ENCODE results near the gene TSPAN9.

The TSPAN9 gene

DNA sequence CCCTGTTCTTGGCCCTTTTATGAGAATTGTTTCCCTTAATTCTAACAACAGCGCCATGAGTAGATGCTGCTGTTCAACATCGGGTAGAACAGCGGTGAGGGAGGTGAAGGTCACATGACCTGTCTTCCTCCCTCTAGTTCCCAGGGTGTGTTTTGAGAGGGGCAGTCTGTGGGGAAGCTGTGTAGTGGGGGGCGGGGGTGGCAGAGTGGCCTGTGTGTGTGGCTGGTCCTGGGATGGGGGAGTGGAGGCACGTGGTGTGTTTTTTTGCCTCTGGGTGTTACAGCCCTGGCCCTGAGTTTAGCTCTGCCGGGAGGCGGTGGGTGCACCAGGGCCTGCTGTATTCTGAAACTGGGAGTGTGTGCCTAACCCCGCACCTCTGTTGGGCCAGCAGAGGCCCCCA is 202.7 kb downstream of the TSPAN9 start:
- no peak for DNase-seq
- Mint-ChIP-seq H3K4me3 (no peak overlapping the region), H3K36me3 (no peaks in the 10 kb centered on the region), H3K4me1 (peaks cover 2% of the 10 kb centered on the region), H3K27ac (no peak overlapping the region), H3K27me3 (peaks cover 12% of the 10 kb centered on the region), H3K9me3 (no peaks in the 10 kb centered on the region)
- CTCF ChIA-PET = interaction anchor here (0.8 to 1.9 kb wide), 2 partner anchors 21 to 206 kb away, joined by 3 to 7 read pairs; no protein-coding TSS in a partner anchor

DNA sequence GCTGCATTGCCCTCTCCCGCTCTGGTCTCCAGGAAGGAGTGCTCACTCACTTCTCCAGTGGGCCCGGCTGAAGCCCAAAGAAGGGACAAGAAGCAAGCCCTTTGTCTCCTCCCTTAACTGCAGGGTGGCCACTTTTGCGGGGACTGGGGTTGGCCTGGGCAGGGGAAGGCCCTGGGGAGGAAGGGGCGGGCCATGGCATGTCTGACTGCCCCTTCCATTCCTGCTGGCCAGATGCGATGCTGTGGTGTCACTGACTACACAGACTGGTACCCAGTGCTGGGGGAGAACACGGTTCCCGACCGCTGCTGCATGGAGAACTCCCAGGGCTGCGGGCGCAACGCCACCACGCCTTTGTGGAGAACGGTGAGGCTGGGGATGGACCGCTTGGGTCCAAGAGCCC is 203.8 kb downstream of the TSPAN9 start:
- H3K36me3 Mint-ChIP-seq = no peaks in the 10 kb centered on the region
- no peak overlapping the region for H3K4me3 Mint-ChIP-seq
- H3K27me3 Mint-ChIP-seq = peaks cover 9% of the 10 kb centered on the region
- no peaks in the 10 kb centered on the region for H3K9me3 Mint-ChIP-seq
- H3K4me1 Mint-ChIP-seq = no peaks in the 10 kb centered on the region
- DNase-seq = no peak
- no peak overlapping the region for H3K27ac Mint-ChIP-seq
- CTCF ChIA-PET = interaction anchor here (0.8 kb wide), 1 partner anchor 207 kb away, joined by 3 read pairs; no protein-coding TSS in a partner anchor

DNA sequence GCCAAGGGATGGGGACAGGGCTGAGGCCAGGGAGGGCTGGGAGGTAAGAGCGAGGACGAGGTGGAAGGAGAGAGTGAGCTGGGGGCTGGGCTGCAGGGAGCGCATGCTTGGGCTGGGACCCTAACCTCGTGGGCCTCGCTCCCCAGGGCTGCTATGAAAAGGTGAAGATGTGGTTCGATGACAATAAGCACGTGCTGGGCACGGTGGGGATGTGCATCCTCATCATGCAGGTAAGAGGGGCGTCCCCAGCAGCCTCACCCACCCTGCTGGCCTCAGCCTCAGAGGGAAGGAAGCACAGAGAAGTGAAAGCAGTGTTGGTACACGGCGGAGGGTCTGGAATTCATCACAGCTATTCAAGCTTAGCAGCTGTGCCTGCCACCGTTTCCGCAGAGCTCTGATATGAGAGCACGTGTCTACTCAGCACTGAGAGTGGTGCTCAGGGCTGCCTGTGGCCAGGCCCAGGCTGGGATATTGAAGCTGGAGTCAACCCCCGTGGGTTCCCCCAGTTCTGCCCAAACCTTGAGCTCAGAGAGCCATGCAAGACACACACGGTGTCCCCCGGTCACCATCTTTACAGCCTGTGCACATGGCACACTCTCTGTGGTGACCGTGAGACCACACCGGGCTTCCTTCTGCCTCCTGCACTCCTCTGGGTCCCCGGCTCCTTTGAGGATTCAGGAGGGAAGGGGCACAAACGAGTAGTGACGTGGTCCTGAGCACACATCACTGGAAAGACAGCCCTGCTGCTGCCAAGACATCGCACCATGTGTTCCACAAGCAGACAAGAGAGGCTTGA is 204.6 kb downstream of the TSPAN9 start:
- Mint-ChIP-seq H3K4me1 (no peaks in the 10 kb centered on the region), H3K27ac (no peak overlapping the region), H3K36me3 (no peaks in the 10 kb centered on the region), H3K27me3 (peaks cover 6% of the 10 kb centered on the region), H3K4me3 (no peak overlapping the region), H3K9me3 (no peaks in the 10 kb centered on the region)
- no peak for DNase-seq
- CTCF ChIA-PET = no interaction called here

DNA sequence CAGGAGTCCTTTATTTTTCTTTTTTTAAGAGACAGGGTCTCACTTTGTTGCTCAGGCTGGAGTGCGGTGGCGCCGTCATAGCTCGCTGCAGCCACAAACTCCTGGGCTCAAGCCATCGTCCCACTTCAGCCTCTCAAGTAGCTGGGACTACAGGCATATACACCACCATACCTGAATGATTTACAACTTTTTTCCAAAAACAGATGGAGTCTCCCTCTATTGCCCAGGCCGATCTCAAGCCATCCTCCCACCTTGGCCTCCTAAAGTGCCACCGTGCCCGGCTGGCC is 205.1 kb downstream of the TSPAN9 start:
- no peaks in the 10 kb centered on the region for H3K4me1 Mint-ChIP-seq
- peaks cover 7% of the 10 kb centered on the region for H3K27me3 Mint-ChIP-seq
- H3K36me3 Mint-ChIP-seq = no peaks in the 10 kb centered on the region
- no peak overlapping the region for H3K27ac Mint-ChIP-seq
- H3K9me3 Mint-ChIP-seq = no peaks in the 10 kb centered on the region
- no peak overlapping the region for H3K4me3 Mint-ChIP-seq
- CTCF ChIA-PET = no interaction called here
- no peak for DNase-seq

DNA sequence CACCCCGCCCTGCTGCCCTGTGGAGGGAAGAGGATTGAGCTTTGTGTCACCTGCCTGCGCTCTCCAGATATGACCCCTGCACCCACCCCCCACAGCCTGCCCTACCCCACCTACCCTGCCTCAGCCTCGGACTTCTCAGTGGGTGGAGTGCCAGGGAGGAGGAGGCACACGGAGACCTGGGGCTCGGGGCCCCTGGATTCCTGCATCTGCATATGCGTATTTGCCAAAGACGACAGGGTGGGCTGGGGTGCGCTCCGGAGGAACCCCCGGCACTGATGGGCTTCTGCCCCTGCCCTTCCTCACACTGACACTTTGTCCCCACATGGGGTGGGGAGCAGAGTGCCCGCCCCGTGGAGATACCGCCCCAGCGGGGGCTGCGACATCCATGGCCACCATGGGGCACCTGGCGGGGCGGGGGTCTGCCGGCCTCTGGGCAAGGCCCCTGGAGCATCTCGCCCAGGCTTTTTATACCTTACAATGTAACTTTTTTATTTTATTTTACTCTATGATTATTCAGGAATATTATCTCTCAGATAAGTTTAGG is 206.0 kb downstream of the TSPAN9 start:
- no peak for DNase-seq
- Mint-ChIP-seq H3K27ac (no peak overlapping the region), H3K4me1 (no peaks in the 10 kb centered on the region), H3K36me3 (no peaks in the 10 kb centered on the region), H3K4me3 (no peak overlapping the region), H3K27me3 (peaks cover 14% of the 10 kb centered on the region), H3K9me3 (no peaks in the 10 kb centered on the region)
- CTCF ChIA-PET = no interaction called here

DNA sequence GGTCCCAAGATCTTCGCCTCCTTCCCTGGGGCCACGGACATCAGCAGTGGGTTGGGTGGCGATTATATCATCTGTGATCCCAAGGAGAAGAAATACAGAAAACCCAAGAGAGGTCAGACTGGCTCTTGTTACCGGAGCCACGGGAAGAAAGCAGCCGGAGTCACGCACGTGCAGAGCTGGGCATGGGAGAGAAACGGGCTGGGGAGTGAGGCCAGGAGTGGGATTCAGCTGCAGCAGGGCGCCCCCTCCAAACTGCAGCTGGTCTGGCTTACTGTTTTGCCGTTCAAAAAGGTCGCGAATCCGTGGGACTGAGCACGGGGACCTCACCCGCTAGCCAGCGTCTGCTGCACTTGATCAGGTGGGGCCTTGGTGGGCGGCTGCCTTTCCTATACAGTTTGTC is 207.2 kb downstream of the TSPAN9 start:
- Mint-ChIP-seq H3K4me3 (no peak overlapping the region), H3K27ac (no peak overlapping the region), H3K4me1 (no peaks in the 10 kb centered on the region), H3K9me3 (no peaks in the 10 kb centered on the region), H3K27me3 (peaks cover 21% of the 10 kb centered on the region), H3K36me3 (no peaks in the 10 kb centered on the region)
- no peak for DNase-seq
- CTCF ChIA-PET = interaction anchor here (1.2 kb wide), 1 partner anchor 9 kb away, joined by 5 read pairs; no protein-coding TSS in a partner anchor

DNA sequence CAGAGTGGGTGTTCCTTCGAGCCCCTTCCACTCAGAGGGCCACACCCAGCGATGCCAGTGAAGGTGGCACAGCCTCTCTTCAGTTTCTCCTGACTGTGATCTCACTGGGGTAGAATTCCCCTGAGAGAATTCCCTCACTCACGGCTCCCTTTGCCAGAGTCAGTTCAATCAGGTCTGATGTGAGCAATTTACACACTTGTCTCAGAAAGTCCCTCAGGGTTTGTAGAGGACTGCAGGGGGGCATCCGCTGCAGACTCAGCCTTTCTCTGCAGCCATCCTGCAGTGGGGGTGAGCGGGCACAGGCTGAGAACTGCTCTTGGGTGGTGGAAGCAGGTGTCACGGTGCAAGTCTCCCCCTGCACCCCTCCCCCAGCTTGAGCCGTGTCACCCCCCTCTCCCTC is 208.4 kb downstream of the TSPAN9 start:
- no peaks in the 10 kb centered on the region for H3K36me3 Mint-ChIP-seq
- no peak for DNase-seq
- no peaks in the 10 kb centered on the region for H3K4me1 Mint-ChIP-seq
- no peaks in the 10 kb centered on the region for H3K9me3 Mint-ChIP-seq
- CTCF ChIA-PET = interaction anchor here (1.2 kb wide), 1 partner anchor 10 kb away, joined by 5 read pairs; no protein-coding TSS in a partner anchor
- H3K4me3 Mint-ChIP-seq = no peak overlapping the region
- peaks cover 21% of the 10 kb centered on the region for H3K27me3 Mint-ChIP-seq
- no peak overlapping the region for H3K27ac Mint-ChIP-seq

DNA sequence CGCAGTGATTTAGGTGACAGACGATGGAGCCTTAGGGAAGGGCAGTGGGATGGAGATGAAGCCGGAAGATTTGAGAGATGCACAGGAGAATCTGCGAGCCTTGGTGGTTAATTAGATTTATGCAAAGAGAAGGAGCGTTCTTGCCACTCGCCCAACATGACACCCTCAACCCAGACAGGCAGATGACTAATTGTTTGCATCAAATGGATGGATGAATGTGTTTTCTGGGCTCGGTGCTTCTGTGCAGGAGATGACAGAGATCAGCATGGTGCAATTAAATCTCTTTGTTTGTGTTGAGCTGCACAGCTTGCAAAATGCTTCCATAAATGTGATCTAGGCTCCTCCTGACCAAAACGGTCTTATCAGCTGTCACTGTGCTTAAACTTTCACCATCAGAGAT is 211.5 kb downstream of the TSPAN9 start:
- Mint-ChIP-seq H3K4me3 (no peak overlapping the region), H3K9me3 (no peaks in the 10 kb centered on the region), H3K36me3 (no peaks in the 10 kb centered on the region), H3K27ac (no peak overlapping the region), H3K4me1 (no peaks in the 10 kb centered on the region), H3K27me3 (peaks cover 21% of the 10 kb centered on the region)
- CTCF ChIA-PET = interaction anchor here (1.0 to 4.6 kb wide), 3 partner anchors 12 to 87 kb away, joined by 4 to 31 read pairs (median 6); no protein-coding TSS in a partner anchor
- no peak for DNase-seq

DNA sequence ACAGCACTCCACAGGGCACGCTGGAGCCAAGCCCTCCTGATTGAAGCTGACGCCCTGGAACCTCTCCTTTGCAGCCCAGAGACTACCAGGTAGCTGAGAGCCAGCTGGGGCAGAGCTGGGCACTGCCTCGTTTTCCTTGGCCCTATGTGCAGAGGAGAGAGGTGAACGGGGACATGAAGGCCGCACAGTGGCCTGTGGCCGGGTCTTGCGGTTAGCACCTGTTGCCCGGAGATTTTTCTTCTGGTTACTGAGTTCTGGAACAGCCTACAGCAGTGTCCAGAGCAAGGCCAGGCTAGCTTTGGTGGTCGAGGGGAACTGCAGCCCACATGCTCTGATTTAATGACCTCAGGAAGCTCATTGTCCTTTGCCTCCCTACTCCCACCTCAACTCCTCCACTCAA is 212.5 kb downstream of the TSPAN9 start:
- Mint-ChIP-seq H3K4me3 (no peak overlapping the region), H3K9me3 (no peaks in the 10 kb centered on the region), H3K36me3 (no peaks in the 10 kb centered on the region), H3K4me1 (no peaks in the 10 kb centered on the region), H3K27me3 (peaks cover 18% of the 10 kb centered on the region), H3K27ac (no peak overlapping the region)
- CTCF ChIA-PET = interaction anchor here (0.7 to 4.6 kb wide), 3 partner anchors 11 to 14 kb away, joined by 3 to 31 read pairs (median 6); no protein-coding TSS in a partner anchor
- DNase-seq = no peak

DNA sequence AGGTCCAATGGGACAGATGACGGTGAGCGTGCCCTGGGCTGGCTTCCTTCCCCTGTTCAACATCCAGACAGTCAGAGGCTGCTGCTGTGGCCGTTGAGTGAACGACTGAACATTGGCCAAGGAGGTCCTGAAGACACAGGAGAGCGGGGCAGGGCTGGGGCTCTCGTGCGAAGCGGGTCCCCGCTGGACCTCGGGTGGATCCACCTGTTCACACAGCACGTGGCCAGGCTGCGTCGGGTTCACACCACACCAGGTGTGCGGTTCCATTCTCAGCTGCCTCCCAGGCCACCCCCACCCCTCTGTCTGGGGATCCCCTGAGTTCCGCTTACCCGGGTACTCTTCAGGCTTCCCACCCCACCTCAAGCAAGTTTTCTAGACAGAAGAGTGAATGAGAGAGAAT is 214.8 kb downstream of the TSPAN9 start:
- Mint-ChIP-seq H3K27ac (no peak overlapping the region), H3K4me3 (no peak overlapping the region), H3K36me3 (no peaks in the 10 kb centered on the region), H3K9me3 (no peaks in the 10 kb centered on the region), H3K4me1 (no peaks in the 10 kb centered on the region), H3K27me3 (peaks cover 17% of the 10 kb centered on the region)
- CTCF ChIA-PET = interaction anchor here (0.9 kb wide), 1 partner anchor 17 kb away, joined by 3 read pairs; no protein-coding TSS in a partner anchor
- DNase-seq = no peak

DNA sequence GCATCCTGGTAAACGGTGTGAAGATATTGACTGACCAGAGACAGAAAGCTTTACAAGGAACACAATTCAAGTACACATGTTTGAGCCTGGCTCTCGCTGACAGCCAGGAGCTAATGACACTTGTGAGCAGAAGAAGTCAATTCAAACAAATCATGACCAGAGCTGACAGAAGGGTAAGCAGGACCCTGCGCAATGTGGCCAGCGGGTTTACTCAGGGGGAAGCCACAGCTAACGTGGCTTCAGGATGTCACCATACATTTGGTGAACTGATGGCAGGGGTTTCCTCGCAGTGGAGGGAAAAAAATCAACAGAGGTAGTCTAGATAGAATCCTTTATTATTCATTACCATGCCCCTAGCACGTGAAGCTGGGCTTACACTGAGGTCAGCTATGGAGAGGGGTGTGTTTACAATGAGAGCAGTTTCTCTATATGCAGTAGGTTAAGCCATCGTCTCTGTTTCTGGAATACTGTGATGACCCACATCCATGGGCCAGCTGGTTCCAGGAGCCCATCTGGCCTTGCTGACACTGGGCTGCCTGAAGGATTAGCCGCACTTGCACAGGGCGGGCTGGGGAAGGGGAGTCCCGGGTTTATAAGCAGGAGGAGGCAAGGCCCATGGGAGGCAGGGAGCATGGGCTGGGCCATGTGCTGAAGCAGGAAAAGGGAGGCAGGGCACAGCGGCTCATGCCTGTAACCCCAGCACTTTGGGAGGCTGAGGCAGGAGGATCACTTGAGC is 215.7 kb downstream of the TSPAN9 start:
- H3K27ac Mint-ChIP-seq = no peak overlapping the region
- no peak overlapping the region for H3K4me3 Mint-ChIP-seq
- no peaks in the 10 kb centered on the region for H3K36me3 Mint-ChIP-seq
- no peaks in the 10 kb centered on the region for H3K9me3 Mint-ChIP-seq
- H3K4me1 Mint-ChIP-seq = no peaks in the 10 kb centered on the region
- CTCF ChIA-PET = interaction anchor here (0.9 kb wide), 1 partner anchor 17 kb away, joined by 3 read pairs; no protein-coding TSS in a partner anchor
- H3K27me3 Mint-ChIP-seq = peaks cover 17% of the 10 kb centered on the region
- no peak for DNase-seq

DNA sequence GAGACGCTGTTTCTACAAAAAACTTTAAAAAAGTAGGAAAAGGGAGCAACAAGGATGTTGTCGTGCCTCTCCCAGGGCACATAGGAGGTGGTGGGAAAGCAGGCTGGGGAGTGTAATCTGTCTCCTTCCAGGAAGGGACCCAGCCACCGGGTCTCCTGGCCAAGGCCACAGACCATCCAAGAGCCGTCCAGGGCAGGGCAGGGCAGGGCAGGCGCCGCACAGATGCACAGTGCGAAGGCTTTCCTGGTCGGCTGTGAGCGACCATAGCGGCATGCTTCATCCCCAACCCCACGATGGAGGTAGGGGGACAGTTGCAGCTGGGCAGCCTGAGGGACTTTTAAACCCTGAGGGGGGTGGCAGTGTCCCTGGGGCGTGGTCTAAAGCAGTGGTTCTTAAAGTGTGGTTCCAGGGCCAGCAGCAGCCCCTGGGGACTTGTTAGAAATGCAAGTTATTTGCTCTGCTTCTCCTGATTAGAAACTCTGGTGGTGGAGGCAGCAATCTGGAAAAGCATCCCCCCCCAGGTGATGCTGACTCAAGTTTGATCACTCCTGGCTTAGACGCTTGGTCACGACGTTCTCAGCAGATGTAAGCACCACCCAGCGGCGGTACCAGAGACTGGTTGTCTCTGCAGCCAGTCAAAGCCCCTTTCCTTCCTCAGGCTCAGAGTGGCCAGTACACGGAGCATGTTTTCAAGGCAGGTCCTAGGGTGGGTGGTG is 216.4 kb downstream of the TSPAN9 start:
- Mint-ChIP-seq H3K4me3 (no peak overlapping the region), H3K27ac (no peak overlapping the region), H3K9me3 (no peaks in the 10 kb centered on the region), H3K36me3 (no peaks in the 10 kb centered on the region), H3K27me3 (peaks cover 19% of the 10 kb centered on the region), H3K4me1 (no peaks in the 10 kb centered on the region)
- CTCF ChIA-PET = no interaction called here
- DNase-seq = no peak

DNA sequence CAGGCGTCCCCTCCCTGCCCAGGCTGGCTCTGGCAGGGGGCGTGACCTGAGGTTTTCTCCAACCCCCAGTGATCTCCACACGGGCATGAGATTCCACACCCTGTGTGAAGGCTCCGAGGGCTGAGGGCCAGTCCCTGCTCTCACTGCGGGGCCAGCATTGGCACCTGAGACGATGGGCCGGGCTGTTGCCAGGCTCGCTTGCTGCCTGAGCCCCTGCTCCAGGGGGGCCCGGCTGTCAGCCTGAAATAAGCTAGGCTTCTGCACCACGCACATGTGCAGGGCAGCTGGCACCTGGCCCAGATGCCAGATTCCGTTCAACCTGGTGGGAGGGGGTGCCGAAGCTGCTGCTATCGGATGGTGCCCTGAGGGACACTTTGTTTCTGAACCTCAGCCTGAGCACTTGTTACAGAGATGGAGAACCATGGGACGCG is 217.3 kb downstream of the TSPAN9 start:
- CTCF ChIA-PET = no interaction called here
- H3K9me3 Mint-ChIP-seq = no peaks in the 10 kb centered on the region
- DNase-seq = no peak
- peaks cover 17% of the 10 kb centered on the region for H3K27me3 Mint-ChIP-seq
- H3K36me3 Mint-ChIP-seq = no peaks in the 10 kb centered on the region
- no peaks in the 10 kb centered on the region for H3K4me1 Mint-ChIP-seq
- no peak overlapping the region for H3K27ac Mint-ChIP-seq
- no peak overlapping the region for H3K4me3 Mint-ChIP-seq

DNA sequence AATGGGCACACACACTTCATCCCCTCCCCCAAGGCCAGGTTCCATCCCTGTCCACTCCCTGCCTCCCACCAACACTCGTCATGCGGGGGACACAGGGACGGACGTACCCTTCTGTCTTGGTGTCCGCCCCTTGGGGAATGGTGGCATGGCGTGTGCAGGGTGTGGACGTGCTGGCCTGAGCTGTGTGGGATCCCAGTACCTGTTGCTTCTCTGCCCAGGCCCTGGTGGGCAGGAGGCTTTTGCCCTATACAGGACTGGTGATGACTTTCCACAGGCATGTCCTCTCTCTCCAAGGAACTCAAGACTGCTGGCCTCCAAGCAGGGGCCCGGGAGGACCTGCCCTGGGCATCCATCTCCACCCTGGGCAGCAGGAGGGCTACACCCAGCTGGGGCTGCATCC is 218.0 kb downstream of the TSPAN9 start:
- no peak overlapping the region for H3K27ac Mint-ChIP-seq
- DNase-seq = no peak
- no peaks in the 10 kb centered on the region for H3K36me3 Mint-ChIP-seq
- peaks cover 23% of the 10 kb centered on the region for H3K27me3 Mint-ChIP-seq
- H3K9me3 Mint-ChIP-seq = no peaks in the 10 kb centered on the region
- H3K4me1 Mint-ChIP-seq = peaks cover 6% of the 10 kb centered on the region
- H3K4me3 Mint-ChIP-seq = no peak overlapping the region
- CTCF ChIA-PET = interaction anchor here (1.1 kb wide), 1 partner anchor 20 kb away, joined by 3 read pairs; no protein-coding TSS in a partner anchor
